HepG2 (cell line): ENCODE results near the gene NHSL1. TPM values are rescaled to one million over a fixed set of nuclear protein-coding genes. Genes with fewer than 3 reads are reported as not detected.
A peak's percentile ranks its signal among the peaks of the same experiment; 100 is the strongest.

Experiments used
- DR1 ChIP-seq: sonication (generic); formaldehyde crosslinking; IDR thresholded peaks from 2 replicates; pipeline ENCODE4 v1.8.0; 2021; ENCODE audit warnings: mild to moderate bottlenecking, missing genetic modification reagents, inconsistent platforms
- FOXK1 ChIP-seq: sonication (generic); formaldehyde crosslinking; IDR thresholded peaks from 2 replicates; pipeline ENCODE4 v1.4.0; 2020; ENCODE audit warnings: low read depth, missing genetic modification reagents, borderline replicate concordance
- KLF16 ChIP-seq, 2 experiments: sonication (generic) in 1 of 2; formaldehyde crosslinking in 1 of 2; IDR thresholded peaks; 2 replicates each; pipeline versions ENCODE4 v1.6.1 to v1.8.0; 2016 to 2023; ENCODE audit warnings: missing genetic modification reagents in 2 of 2, missing compliant biosample characterization in 1 of 2
- KLF9 ChIP-seq: IDR thresholded peaks from 2 replicates; pipeline ENCODE4 v1.6.1; 2016; ENCODE audit warnings: low read depth
- NR0B2 ChIP-seq: sonication (generic); formaldehyde crosslinking; IDR thresholded peaks from 2 replicates; pipeline ENCODE4 v1.4.0; 2020; ENCODE audit warnings: mild to moderate bottlenecking, missing genetic modification reagents
- PCBP2 ChIP-seq: fragments of 200-400 bp; formaldehyde crosslinking; optimal IDR thresholded peaks from 2 replicates; pipeline ENCODE3; 2018; ENCODE audit warnings: low read length, low read depth; ENCODE audit not compliant: poor library complexity, severe bottlenecking
- RORA ChIP-seq: sonication (generic); formaldehyde crosslinking; IDR thresholded peaks from 2 replicates; pipeline ENCODE4 v1.5.0; 2020; ENCODE audit warnings: mild to moderate bottlenecking, missing genetic modification reagents, moderate library complexity
- SP2 ChIP-seq: sonication (generic); formaldehyde crosslinking; IDR thresholded peaks from 2 replicates; pipeline ENCODE4 v1.5.1; 2020; ENCODE audit warnings: mild to moderate bottlenecking, missing genetic modification reagents
- STAG1 ChIP-seq: sonication (generic); formaldehyde crosslinking; IDR thresholded peaks from 2 replicates; pipeline ENCODE4 v1.4.0; 2020; ENCODE audit warnings: missing genetic modification reagents
- TFAP4 ChIP-seq: sonication (generic); IDR thresholded peaks from 2 replicates; pipeline ENCODE4 v1.6.1; 2016; ENCODE audit warnings: low read depth, borderline replicate concordance
- YEATS2 ChIP-seq: sonication (generic); formaldehyde crosslinking; IDR thresholded peaks from 2 replicates; pipeline ENCODE4 v1.4.0; 2020; ENCODE audit warnings: missing genetic modification reagents, borderline replicate concordance
- ZBTB40 ChIP-seq, 2 experiments: fragments of 450-650 bp in 1 of 2; sonication (generic) in 1 of 2; formaldehyde crosslinking in 1 of 2; IDR thresholded peaks; 2 replicates each; pipeline versions ENCODE4 v1.6.1 to v1.8.0; 2016 to 2022; ENCODE audit warnings: antibody characterized with exemption in 1 of 2, mild to moderate bottlenecking in 1 of 2, missing genetic modification reagents in 1 of 2
- ZBTB7B ChIP-seq: sonication (generic); formaldehyde crosslinking; IDR thresholded peaks from 2 replicates; pipeline ENCODE4 v1.4.0; 2020; ENCODE audit warnings: missing genetic modification reagents
- ZNF350 ChIP-seq: sonication (generic); formaldehyde crosslinking; IDR thresholded peaks from 2 replicates; pipeline ENCODE4 v1.4.0; 2020; ENCODE audit warnings: mild to moderate bottlenecking, low read depth, missing genetic modification reagents, borderline replicate concordance
- ZNF605 ChIP-seq: sonication (generic); formaldehyde crosslinking; IDR thresholded peaks from 2 replicates; pipeline ENCODE4 v1.8.0; 2022; ENCODE audit warnings: mild to moderate bottlenecking, missing genetic modification reagents
- ZNF616 ChIP-seq: sonication (generic); formaldehyde crosslinking; IDR thresholded peaks from 2 replicates; pipeline ENCODE4 v1.5.0; 2020; ENCODE audit warnings: low read depth, mild to moderate bottlenecking, missing genetic modification reagents
- ZNF7 ChIP-seq: IDR thresholded peaks from 2 replicates; pipeline ENCODE4 v1.6.1; 2016; ENCODE audit warnings: missing biosample characterization, missing genetic modification reagents
- ZNF777 ChIP-seq: sonication (generic); formaldehyde crosslinking; IDR thresholded peaks from 2 replicates; pipeline ENCODE4 v1.4.0; 2020; ENCODE audit warnings: missing genetic modification reagents
- ZNF780A ChIP-seq: sonication (generic); formaldehyde crosslinking; IDR thresholded peaks from 2 replicates; pipeline ENCODE4 v1.8.0; 2022; ENCODE audit warnings: mild to moderate bottlenecking, missing genetic modification reagents, moderate library complexity
- polyA plus RNA-seq, 8 experiments: library from polyadenylated mRNA; depleted of rRNA in 3 of 8; stranded (reverse) in 7 of 8; unstranded in 1 of 8; fragments of >200 nt; fragmentation: Illumina TruSeq in 4 of 8; extraction: Trizol in 4 of 8; gene quantifications; 2 replicates each; pipeline versions ENCODE4 v1.2.1 to v1.2.3, GENCODE V29; 2011 to 2016; ENCODE audit warnings: low read depth in 4 of 8, missing spikeins in 1 of 8, mixed read lengths in 1 of 8; ENCODE audit not compliant: insufficient read depth in 1 of 8
- total RNA-seq, 5 experiments: library from RNA; depleted of rRNA; stranded (reverse); fragments of >200 nt; fragmentation: Illumina TruSeq; extraction: Trizol; gene quantifications; 2 replicates each; pipeline ENCODE4 v1.2.3, GENCODE V29; 2016; ENCODE audit warnings: low read depth in 1 of 5
- TF ChIP-seq, protein P1 (sequence below): sonication (generic); formaldehyde crosslinking; IDR thresholded peaks from 2 replicates; pipeline ENCODE4 v1.5.0; 2020; ENCODE audit warnings: missing genetic modification reagents, mild to moderate bottlenecking, borderline replicate concordance

Gene NHSL1
- total and polyA plus RNA-seq, 2 of the 13 experiments (the other 11 are each of a cell fraction or from before 2014, with no cell fraction given) = 24.9 to 53.6 TPM

- TF ChIP-seq ZBTB40 (IDR thresholded peaks at IDR 0.05) = no peak
- no peak for TF ChIP-seq ZBTB40 (CRISPR knock-in tag; IDR thresholded peaks at IDR 0.05)
- TF ChIP-seq ZNF777 (CRISPR knock-in tag) = peak; percentile 67
- TF ChIP-seq ZBTB7B (CRISPR knock-in tag) = peak; percentile 79
- 0 out of 4 replicates have a peak, but pooled peaks of 1 of the 2 experiments have one; percentile 55 for TF ChIP-seq KLF16 (CRISPR knock-in tag; IDR thresholded peaks at IDR 0.05)
- TF ChIP-seq ZNF7 (CRISPR knock-in tag) = no peak
- TF ChIP-seq RORA (CRISPR knock-in tag) = no peak
- no peak for TF ChIP-seq TFAP4
- TF ChIP-seq KLF9 (CRISPR knock-in tag) = no peak
- TF ChIP-seq DR1 (CRISPR knock-in tag) = no peak
- no peak for TF ChIP-seq YEATS2 (CRISPR knock-in tag)
- peak; percentile 32; the same call in 1 of the 2 replicates for TF ChIP-seq ZNF350 (CRISPR knock-in tag)
- TF ChIP-seq ZNF605 (CRISPR knock-in tag) = no peak
- peak; percentile 55; the same call in 1 of the 2 replicates for TF ChIP-seq NR0B2 (CRISPR knock-in tag)
- TF ChIP-seq ZNF780A (CRISPR knock-in tag) = no peak
- no peak for TF ChIP-seq FOXK1 (CRISPR knock-in tag)
- no peak for TF ChIP-seq SP2 (CRISPR knock-in tag)
- no peak for TF ChIP-seq PCBP2
- TF ChIP-seq ZNF616 (CRISPR knock-in tag) = no peak
- peak; percentile 66 for TF ChIP-seq STAG1 (CRISPR knock-in tag)
- TF ChIP-seq, protein P1, sequence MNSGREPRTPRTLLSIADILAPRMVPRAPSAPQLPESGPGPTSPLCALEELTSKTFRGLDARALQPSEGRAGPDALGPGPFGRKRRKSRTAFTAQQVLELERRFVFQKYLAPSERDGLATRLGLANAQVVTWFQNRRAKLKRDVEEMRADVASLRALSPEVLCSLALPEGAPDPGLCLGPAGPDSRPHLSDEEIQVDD (CRISPR knock-in tag) = peak; percentile 12; the same call in 1 of the 2 replicates
Observed at GRCh38 chr6:138403324-138403800, 95.9 kb downstream of the NHSL1 start (continued).
